Thyroid gland (tissue), 4 donors: ENCODE measurements around the gene OTOS. TPM values are rescaled to one million over a fixed set of nuclear protein-coding genes. Genes with fewer than 3 reads are reported as not detected.

Source experiments
- DNase-seq, 2 donors: peaks; one replicate each; pipeline ENCODE4 v3.0.0-alpha.2; 2019
- H3K27ac ChIP-seq, 3 donors: fragments of 200-600 bp; sonication (generic); 1 replicate in 2 of 3; 2 replicates in 1 of 3; pipeline ENCODE4 v1.5.1; 2016 to 2019; ENCODE audit warnings: mild to moderate bottlenecking in 1 of 3, moderate library complexity in 1 of 3
- H3K27me3 ChIP-seq: fragments of 200-600 bp; sonication (generic); one replicate; pipeline ENCODE4 v1.5.1; 2019
- H3K36me3 ChIP-seq, 2 donors: fragments of 200-600 bp; sonication (generic); one replicate each; pipeline ENCODE4 v1.5.1; 2016 to 2019
- H3K4me1 ChIP-seq, 2 donors: fragments of 200-600 bp; sonication (generic); one replicate each; pipeline ENCODE4 v1.5.1; 2017 to 2019
- H3K4me3 ChIP-seq, 3 donors: fragments of 200-600 bp; sonication (generic); replicated peaks in 1 of 3; 1 replicate in 2 of 3; 2 replicates in 1 of 3; pipeline ENCODE4 v1.5.1; 2016; ENCODE audit warnings: mild to moderate bottlenecking in 1 of 3
- H3K9me3 ChIP-seq: fragments of 200-600 bp; sonication (generic); one replicate; pipeline ENCODE4 v1.5.1; 2017
- CTCF ChIP-seq, 6 experiments: fragments of 200-600 bp in 3 of 6; fragments of 450-650 bp in 3 of 6; sonication (generic) in 3 of 6; IDR thresholded peaks; one replicate each; pipeline ENCODE4 v1.5.1; 2016 to 2019; ENCODE audit warnings: antibody characterized with exemption in 6 of 6, mild to moderate bottlenecking in 2 of 6, inconsistent platforms in 1 of 6, moderate library complexity in 1 of 6
- POLR2A ChIP-seq, 2 donors: fragments of 450-650 bp; IDR thresholded peaks; one replicate each; pipeline ENCODE4 v1.6.1; 2017; ENCODE audit warnings: antibody characterized with exemption in 2 of 2, mild to moderate bottlenecking in 2 of 2, moderate library complexity in 1 of 2
- WGBS, 2 donors: methylation state at CpG; one replicate each; pipeline ENCODE4 v1.1.5; 2017; 5-methylcytosine and 5-hydroxymethylcytosine counted together
- intact Hi-C: fragments of 100-400 bp; cut with DNase I; formaldehyde crosslinking; loops from one replicate; pipeline ENCODE4 v1.15.1; 2023
- total RNA-seq, 4 donors: library from RNA; depleted of rRNA; stranded (reverse); fragments of >200 nt; gene quantifications; one replicate each; pipeline ENCODE4 v1.2.3, GENCODE V29; 2016

OTOS gene
- total RNA-seq, 4 donors from 2014 or later, result 4.3 to 62.8 (median 22.1) TPM

- H3K27ac ChIP-seq, result no peak overlapping the region
- DNase-seq, result no peak
- intact Hi-C loops, result no loop called here
- H3K27me3 ChIP-seq, result no peaks in the 10 kb centered on the region
- TF ChIP-seq CTCF (IDR thresholded peaks at IDR 0.05), result no peak
- TF ChIP-seq POLR2A (IDR thresholded peaks at IDR 0.05), result no peak
- peaks cover 35 to 36% of the 10 kb centered on the region in 2 donors for H3K36me3 ChIP-seq
- H3K4me3 ChIP-seq, result no peak overlapping the region
- WGBS, 2 donors, result 95% methylated on average over 16 of the region's 16 CpGs
- no peaks in the 10 kb centered on the region for H3K9me3 ChIP-seq
- no peaks in the 10 kb centered on the region for H3K4me1 ChIP-seq
Observed at GRCh38 chr2:240127911-240128607, 12.4 kb downstream of the OTOS start.

GRCh38 chr2:240127191-240127750 is 13.2 kb downstream of the OTOS start:
- H3K27me3 ChIP-seq, result no peaks in the 10 kb centered on the region
- WGBS, 2 donors, result 84 to 92% methylated on average over 6 to 7 of the region's 7 CpGs

GRCh38 chr2:240126731-240127130 is 13.7 kb downstream of the OTOS start:
- H3K27me3 ChIP-seq, result no peaks in the 10 kb centered on the region
- TF ChIP-seq POLR2A (IDR thresholded peaks at IDR 0.05), result no peak
- TF ChIP-seq CTCF (IDR thresholded peaks at IDR 0.05), result no peak
- no peak overlapping the region for H3K27ac ChIP-seq
- no peaks in the 10 kb centered on the region for H3K9me3 ChIP-seq
- no peak for DNase-seq
- no peaks in the 10 kb centered on the region for H3K4me1 ChIP-seq
- H3K4me3 ChIP-seq, result no peak overlapping the region
- 93 to 96% methylated on average over 10 of the region's 10 CpGs for WGBS, 2 donors
- peaks cover 23 to 24% of the 10 kb centered on the region in 2 donors for H3K36me3 ChIP-seq
- intact Hi-C loops, result no loop called here

More at GRCh38 chr2:240127191-240127750, 13.2 kb downstream of the OTOS start:
- intact Hi-C loops, result no loop called here
- Histone ChIP-seq H3K4me3 (no peak overlapping the region), H3K9me3 (no peaks in the 10 kb centered on the region), H3K36me3 (peaks cover 29% of the 10 kb centered on the region in 2 donors), H3K27ac (no peak overlapping the region), H3K4me1 (no peaks in the 10 kb centered on the region)
- DNase-seq, result no peak
- TF ChIP-seq POLR2A (IDR thresholded peaks at IDR 0.05) (no peak), CTCF (IDR thresholded peaks at IDR 0.05) (no peak)

- Histone ChIP-seq H3K4me3 (no peak overlapping the region), H3K27ac (no peak overlapping the region), H3K4me1 (no peaks in the 10 kb centered on the region), H3K9me3 (no peaks in the 10 kb centered on the region), H3K36me3 (peaks cover 15 to 19% of the 10 kb centered on the region in 2 donors), H3K27me3 (no peaks in the 10 kb centered on the region)
- intact Hi-C loops, result no loop called here
- WGBS, 2 donors, result 93 to 97% methylated on average over 14 of the region's 14 CpGs
- no peak for TF ChIP-seq POLR2A (IDR thresholded peaks at IDR 0.05)
- DNase-seq, result no peak
Observed at GRCh38 chr2:240125742-240126141, 14.7 kb downstream of the OTOS start.

GRCh38 chr2:240124651-240125030 is 15.8 kb downstream of the OTOS start:
- TF ChIP-seq POLR2A (IDR thresholded peaks at IDR 0.05), result no peak
- no peak for TF ChIP-seq CTCF (IDR thresholded peaks at IDR 0.05)
- intact Hi-C loops, result no loop called here
- H3K4me1 ChIP-seq, result no peaks in the 10 kb centered on the region
- H3K27ac ChIP-seq, result no peak overlapping the region
- no peak for DNase-seq
- no peaks in the 10 kb centered on the region for H3K27me3 ChIP-seq
- 89 to 93% methylated on average over 5 to 8 of the region's 8 CpGs for WGBS, 2 donors
- H3K9me3 ChIP-seq, result no peaks in the 10 kb centered on the region
- H3K4me3 ChIP-seq, result no peak overlapping the region
- peaks cover 4 to 8% of the 10 kb centered on the region in 2 donors for H3K36me3 ChIP-seq
